Nephron (organoid): ENCODE measurements around the gene OR4S1.
"Not testable (repeated sequence)": the region's sequence is repeated elsewhere in the genome, so short reads cannot be mapped to it uniquely, and the experiment has no call there.

Experiments used
- H3K27ac Mint-ChIP-seq, 3 experiments: 2 replicates each; pipeline ENCODE4 v1.8.0; 2020; ENCODE audit warnings: mixed read lengths in 3 of 3, mild to moderate bottlenecking in 2 of 3, moderate library complexity in 1 of 3
- H3K27me3 Mint-ChIP-seq: 2 replicates; pipeline ENCODE4 v1.8.0; 2021; ENCODE audit warnings: low read depth, mild to moderate bottlenecking, moderate library complexity, mixed read lengths
- H3K36me3 Mint-ChIP-seq: 2 replicates; pipeline ENCODE4 v1.8.0; 2020; ENCODE audit warnings: low read depth, mixed read lengths
- H3K4me1 Mint-ChIP-seq: 2 replicates; pipeline ENCODE4 v1.8.0; 2020; ENCODE audit warnings: mixed read lengths
- H3K4me3 Mint-ChIP-seq, 3 experiments: 2 replicates each; pipeline ENCODE4 v1.8.0; 2020; ENCODE audit warnings: mild to moderate bottlenecking in 3 of 3, mixed read lengths in 3 of 3, moderate library complexity in 2 of 3
- H3K9me3 Mint-ChIP-seq: 2 replicates; pipeline ENCODE4 v1.8.0; 2020; ENCODE audit warnings: mixed read lengths
- CTCF ChIP-seq, 3 experiments: fragments of 200-600 bp; sonication (generic); IDR thresholded peaks; one replicate each; pipeline ENCODE4 v1.5.0; 2021; ENCODE audit warnings: antibody characterized with exemption in 3 of 3; ENCODE audit not compliant: unreplicated experiment in 3 of 3

The OR4S1 gene

GRCh38 chr11:48307760-48308386 lies 1.9 kb downstream of the OR4S1 start:
- no peak overlapping the region for H3K4me3 Mint-ChIP-seq
- H3K9me3 Mint-ChIP-seq = peaks cover 8% of the 10 kb centered on the region
- no peaks in the 10 kb centered on the region for H3K4me1 Mint-ChIP-seq
- no peak overlapping the region for H3K27ac Mint-ChIP-seq
- no peaks in the 10 kb centered on the region for H3K36me3 Mint-ChIP-seq
- no peaks in the 10 kb centered on the region for H3K27me3 Mint-ChIP-seq
- TF ChIP-seq CTCF (IDR thresholded peaks at IDR 0.05; ENCODE audit: unreplicated experiment in 3 of 3) = peak; percentile 40 to 57 (median 41)

- not testable (repeated sequence) for H3K4me3 Mint-ChIP-seq, H3K27ac Mint-ChIP-seq, H3K36me3 Mint-ChIP-seq, H3K27me3 Mint-ChIP-seq, H3K4me1 Mint-ChIP-seq
- peaks cover 20% of the 10 kb centered on the region for H3K9me3 Mint-ChIP-seq
Observed at GRCh38 chr11:48313590-48313989, 7.6 kb downstream of the OR4S1 start.

- H3K27me3 Mint-ChIP-seq, H3K36me3 Mint-ChIP-seq, H3K27ac Mint-ChIP-seq, H3K4me3 Mint-ChIP-seq, H3K4me1 Mint-ChIP-seq: not testable (repeated sequence)
- peaks cover 13% of the 10 kb centered on the region for H3K9me3 Mint-ChIP-seq
Observed at GRCh38 chr11:48319813-48320212, 13.8 kb downstream of the OR4S1 start.

GRCh38 chr11:48324620-48325019 lies 18.6 kb downstream of the OR4S1 start, which contains the start of gene OR4C3:
Gene OR4C3, plus strand, starts transcription at chr11:48324920. Its CDS starts 102 bp downstream, at chr11:48325022.
- H3K4me3 Mint-ChIP-seq, H3K4me1 Mint-ChIP-seq, H3K27ac Mint-ChIP-seq, H3K27me3 Mint-ChIP-seq, H3K36me3 Mint-ChIP-seq: not testable (repeated sequence)
- H3K9me3 Mint-ChIP-seq = peaks cover 21% of the 10 kb centered on the region

- Mint-ChIP-seq H3K9me3 (peaks cover 25% of the 10 kb centered on the region), H3K27ac (no peak overlapping the region), H3K36me3 (no peaks in the 10 kb centered on the region), H3K27me3 (no peaks in the 10 kb centered on the region), H3K4me1 (no peaks in the 10 kb centered on the region), H3K4me3 (no peak overlapping the region)
- TF ChIP-seq CTCF (IDR thresholded peaks at IDR 0.05; ENCODE audit: unreplicated experiment in 3 of 3) = no peak
Observed at GRCh38 chr11:48341466-48341865, 35.4 kb downstream of the OR4S1 start.

GRCh38 chr11:48342505-48342904 lies 36.5 kb downstream of the OR4S1 start:
- H3K4me3 Mint-ChIP-seq, H3K27me3 Mint-ChIP-seq, H3K36me3 Mint-ChIP-seq, H3K4me1 Mint-ChIP-seq, H3K27ac Mint-ChIP-seq: not testable (repeated sequence)
- peaks cover 19% of the 10 kb centered on the region for H3K9me3 Mint-ChIP-seq

GRCh38 chr11:48346286-48346685 lies 40.3 kb downstream of the OR4S1 start:
- H3K27me3 Mint-ChIP-seq, H3K4me3 Mint-ChIP-seq, H3K27ac Mint-ChIP-seq, H3K4me1 Mint-ChIP-seq, H3K36me3 Mint-ChIP-seq: not testable (repeated sequence)
- H3K9me3 Mint-ChIP-seq = peaks cover 23% of the 10 kb centered on the region

GRCh38 chr11:48354013-48354412 lies 48.0 kb downstream of the OR4S1 start:
- TF ChIP-seq CTCF (IDR thresholded peaks at IDR 0.05; ENCODE audit: unreplicated experiment in 3 of 3) = no peak
- H3K36me3 Mint-ChIP-seq = no peaks in the 10 kb centered on the region
- H3K27me3 Mint-ChIP-seq = no peaks in the 10 kb centered on the region
- no peak overlapping the region for H3K27ac Mint-ChIP-seq
- H3K4me3 Mint-ChIP-seq = no peak overlapping the region
- no peaks in the 10 kb centered on the region for H3K4me1 Mint-ChIP-seq
- peaks cover 33% of the 10 kb centered on the region for H3K9me3 Mint-ChIP-seq
